ELF-1 (cell line): ENCODE measurements around the gene TSLP.

ENCODE experiments used
- DNase-seq: peaks from one replicate; pipeline ENCODE4 v3.0.0-alpha.2; 2016; ENCODE audit warnings: low read depth, low spot score

TSLP gene

GRCh38 chr5:111095982-111096381 lies 24.5 kb downstream of the TSLP start:
- no peak for DNase-seq

GRCh38 chr5:111099058-111099778 lies 27.7 kb downstream of the TSLP start:
- no peak for DNase-seq

GRCh38 chr5:111106320-111106948 lies 34.9 kb downstream of the TSLP start:
- no peak for DNase-seq

DNA sequence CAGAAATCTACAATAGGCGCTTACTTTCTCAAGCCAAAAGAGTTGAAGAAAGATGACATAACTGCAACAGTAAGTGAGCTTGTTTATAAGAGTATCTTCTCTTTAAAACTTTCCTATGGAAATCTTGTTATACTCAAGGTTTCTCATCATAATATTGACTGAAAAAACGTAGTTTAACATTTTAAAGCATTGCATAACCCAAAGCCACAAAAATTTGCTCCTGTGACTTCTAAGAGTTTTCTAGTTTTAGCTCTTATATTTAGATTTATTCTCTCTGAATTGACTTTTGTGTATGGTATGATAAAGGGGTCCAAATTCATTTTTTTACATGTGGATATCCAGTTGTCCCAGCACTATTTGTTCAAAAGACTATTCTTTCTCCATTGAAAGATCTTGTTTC lies 35.9 kb downstream of the TSLP start:
- no peak for DNase-seq

DNA sequence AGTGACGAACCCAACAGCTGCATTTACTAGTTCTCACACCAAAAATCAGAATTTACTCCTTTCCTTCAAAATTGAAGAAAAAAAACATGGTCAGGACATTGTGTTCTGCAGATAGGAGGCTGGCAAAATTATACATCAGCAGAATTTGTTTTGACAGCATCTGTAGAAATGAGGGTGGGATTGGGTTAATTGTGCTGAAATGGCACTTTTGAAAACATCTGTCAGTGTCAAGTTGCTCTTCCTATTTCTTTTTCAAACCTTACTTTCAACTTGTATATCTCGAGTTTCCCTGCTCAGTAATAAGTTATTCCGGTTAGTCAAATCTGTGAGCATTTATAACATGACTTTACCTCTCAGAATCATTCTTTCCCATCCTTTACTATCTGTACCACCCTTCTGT lies 40.4 kb downstream of the TSLP start:
- DNase-seq: no peak

DNA sequence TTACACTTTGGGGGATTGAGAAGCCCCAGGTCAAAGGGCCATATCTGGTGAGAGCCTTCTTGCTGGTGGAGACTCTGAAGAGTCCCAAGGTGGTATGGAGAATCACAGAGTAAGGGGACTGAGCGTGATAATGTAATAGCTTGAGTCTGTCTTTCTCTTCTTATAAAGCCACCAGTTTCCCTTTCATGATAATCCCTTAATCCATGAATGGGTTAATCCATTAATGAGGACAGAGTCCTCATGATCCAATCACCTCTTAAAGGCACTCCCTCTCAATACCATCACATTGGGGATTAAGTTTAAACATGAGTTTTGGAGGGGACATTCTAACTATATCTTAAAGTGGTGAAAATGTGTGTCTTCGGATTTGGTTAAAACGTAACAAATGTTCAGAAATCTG lies 42.2 kb downstream of the TSLP start:
- DNase-seq: no peak

GRCh38 chr5:111115229-111115628 lies 43.7 kb downstream of the TSLP start:
- no peak for DNase-seq

DNA sequence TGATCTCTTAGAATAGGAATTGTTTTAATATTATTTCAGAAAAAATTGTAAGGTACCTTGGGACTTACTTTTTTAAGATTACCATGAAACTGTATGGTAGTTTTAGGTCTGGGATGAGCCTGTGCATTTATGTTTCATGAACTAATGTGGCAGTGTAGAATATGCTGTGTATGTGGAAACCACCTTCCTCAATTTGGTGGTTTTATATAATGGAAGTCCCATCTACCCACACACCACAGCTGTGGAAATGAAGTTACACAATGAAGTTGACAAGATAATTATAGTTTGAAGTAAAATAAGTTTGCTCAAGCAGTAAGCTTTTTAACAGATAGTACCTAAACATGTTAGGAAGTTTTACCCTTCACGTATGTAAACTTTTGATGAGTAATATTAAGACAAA lies 45.0 kb downstream of the TSLP start:
- no peak for DNase-seq

DNA sequence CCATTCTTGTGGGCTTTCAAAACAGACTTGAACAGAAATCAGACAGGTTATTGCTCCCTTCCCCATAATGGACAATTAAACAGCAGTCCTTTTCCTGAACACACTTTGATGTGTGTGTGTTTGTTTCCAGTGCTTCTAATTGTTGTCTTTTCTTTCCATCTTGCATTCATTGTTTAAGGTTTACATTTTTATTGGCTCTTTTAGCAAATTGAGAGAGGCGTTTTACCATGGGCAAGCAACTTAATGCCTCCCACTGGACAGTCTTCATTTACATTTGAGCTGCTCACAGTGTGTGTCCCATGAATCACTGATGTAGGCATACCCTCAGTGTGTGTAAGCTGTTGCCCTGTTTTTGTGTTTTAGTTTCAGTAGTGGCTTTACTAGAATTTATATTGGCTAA lies 45.6 kb downstream of the TSLP start:
- no peak for DNase-seq

DNA sequence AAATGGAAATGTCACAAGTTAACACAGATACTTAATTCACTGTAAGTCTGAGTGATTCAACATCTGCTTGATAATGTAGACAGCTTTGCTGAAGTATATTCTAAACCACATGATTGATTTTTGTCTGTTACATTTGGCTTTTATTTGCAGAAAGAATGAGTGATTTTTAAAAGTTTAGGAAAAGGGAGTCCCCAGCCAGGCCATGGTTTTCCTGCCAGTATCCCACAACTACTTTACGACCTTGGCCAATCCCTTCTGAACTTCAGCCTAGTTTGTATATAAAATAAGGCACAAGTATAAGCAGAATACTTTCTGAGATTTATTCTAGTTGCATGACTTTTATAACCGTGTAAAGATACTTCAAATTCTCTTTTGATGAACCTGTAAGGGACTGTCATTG lies 47.7 kb downstream of the TSLP start:
- no peak for DNase-seq

DNA sequence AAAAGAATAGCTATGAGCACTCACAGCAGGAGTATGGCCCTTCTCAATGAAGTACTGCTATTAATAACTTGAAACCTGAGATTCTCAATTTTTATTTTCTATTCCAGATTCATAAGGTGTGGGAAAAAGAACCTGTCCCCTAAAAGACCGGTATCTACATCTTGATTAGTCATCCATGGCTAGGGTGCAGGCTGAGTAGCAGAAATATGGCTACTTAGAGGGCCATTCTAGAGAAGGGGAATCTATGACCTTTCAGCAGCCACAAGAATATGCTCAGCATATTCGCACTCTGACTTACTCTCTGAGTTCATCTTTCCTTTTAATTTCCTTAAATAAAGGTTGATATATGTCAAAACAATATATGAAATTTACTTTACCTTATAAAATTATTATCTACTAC lies 48.3 kb downstream of the TSLP start:
- no peak for DNase-seq

- no peak for DNase-seq
Measured at GRCh38 chr5:111120911-111121310, 49.4 kb downstream of the TSLP start.

DNA sequence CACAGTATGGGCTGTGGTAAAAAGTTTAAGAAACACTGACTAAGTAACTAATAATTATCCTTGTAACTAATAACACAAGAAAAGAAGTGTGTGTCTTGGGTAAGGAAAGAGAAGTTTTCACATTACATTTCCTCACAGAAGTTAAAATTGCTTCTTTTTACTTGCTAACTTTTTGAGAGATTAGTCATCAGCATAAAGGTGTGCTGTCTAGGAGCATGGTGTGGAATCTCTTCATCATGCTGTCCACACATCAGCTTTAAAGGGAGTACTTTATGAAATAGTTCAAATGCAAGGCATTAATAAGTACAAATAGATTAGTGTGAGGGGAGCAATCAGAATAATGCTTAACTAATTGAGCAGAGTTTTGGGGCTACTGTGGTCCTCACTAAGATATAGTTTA lies 50.4 kb downstream of the TSLP start:
- no peak for DNase-seq

GRCh38 chr5:111122398-111122797 lies 50.9 kb downstream of the TSLP start:
- DNase-seq: no peak

DNA sequence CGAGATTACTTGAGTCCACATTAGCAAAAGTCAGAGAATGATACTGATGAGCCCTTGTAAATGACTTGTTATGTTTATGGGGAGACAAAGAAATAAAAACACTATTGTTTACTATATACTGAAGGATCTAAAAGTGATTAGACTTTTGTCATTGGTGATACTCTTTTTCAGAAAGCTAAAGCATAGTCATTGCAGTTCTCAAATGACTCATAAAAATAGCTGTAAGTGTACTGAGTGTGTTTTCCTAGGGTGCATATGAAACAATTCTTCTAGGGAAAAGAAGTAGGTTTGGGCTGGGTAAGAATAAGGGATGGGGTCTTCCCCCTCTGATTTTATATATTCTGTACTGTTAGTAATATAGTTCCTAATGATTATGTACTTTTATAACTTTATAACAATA lies 53.3 kb downstream of the TSLP start:
- no peak for DNase-seq

DNA sequence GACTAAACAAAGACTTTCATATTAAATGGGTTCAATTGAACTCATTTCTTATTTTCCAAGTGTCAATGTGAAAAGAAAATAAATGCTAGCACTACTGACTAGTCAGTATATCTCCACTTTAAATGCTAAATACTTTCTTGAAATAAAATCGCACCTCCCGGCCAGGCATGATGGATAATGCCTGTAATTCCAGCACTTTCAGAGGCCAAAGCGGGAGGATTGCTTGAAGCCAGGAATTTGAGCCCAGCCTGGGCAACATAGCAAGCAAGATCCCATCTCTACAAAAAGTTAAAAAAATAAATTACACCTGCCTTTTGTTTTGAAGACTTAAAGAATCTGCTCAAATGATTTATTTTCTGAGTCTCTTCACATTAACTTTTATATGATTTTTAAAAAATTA lies 55.4 kb downstream of the TSLP start:
- peak; percentile 23 for DNase-seq
